Astrocyte (in vitro differentiated cells and primary cell): ENCODE results near the gene HYAL1.
A peak's percentile ranks its signal among the peaks of the same experiment; 100 is the strongest.

Experiments used
- CTCF ChIP-seq: IDR thresholded peaks from 2 replicates; pipeline ENCODE4 v1.5.1; 2011; ENCODE audit warnings: low read depth, mild to moderate bottlenecking, inconsistent platforms, low read length, moderate library complexity; ENCODE audit not compliant: insufficient read depth
- EZH2 ChIP-seq: IDR thresholded peaks from 2 replicates; pipeline ENCODE4 v1.6.1; 2012; ENCODE audit warnings: mild to moderate bottlenecking, low read length, inconsistent platforms; ENCODE audit not compliant: insufficient read depth

- TF ChIP-seq CTCF (peak; percentile 28), EZH2 (no peak)
Observed at GRCh38 chr3:50352781-50353180, 49.4 kb upstream of the HYAL1 start.
